ENCODE results near the gene CAMKMT.

CAMKMT gene

GRCh38 chr2:44687686-44688455 is 326.1 kb downstream of the CAMKMT start:
- no peak for DNase-seq (ENCODE audit: extremely low read depth, low read depth)
- no peak overlapping the region for H3K4me3 ChIP-seq (replicated peaks; ENCODE audit: low read depth, low read length)
- TF ChIP-seq, protein P1, sequence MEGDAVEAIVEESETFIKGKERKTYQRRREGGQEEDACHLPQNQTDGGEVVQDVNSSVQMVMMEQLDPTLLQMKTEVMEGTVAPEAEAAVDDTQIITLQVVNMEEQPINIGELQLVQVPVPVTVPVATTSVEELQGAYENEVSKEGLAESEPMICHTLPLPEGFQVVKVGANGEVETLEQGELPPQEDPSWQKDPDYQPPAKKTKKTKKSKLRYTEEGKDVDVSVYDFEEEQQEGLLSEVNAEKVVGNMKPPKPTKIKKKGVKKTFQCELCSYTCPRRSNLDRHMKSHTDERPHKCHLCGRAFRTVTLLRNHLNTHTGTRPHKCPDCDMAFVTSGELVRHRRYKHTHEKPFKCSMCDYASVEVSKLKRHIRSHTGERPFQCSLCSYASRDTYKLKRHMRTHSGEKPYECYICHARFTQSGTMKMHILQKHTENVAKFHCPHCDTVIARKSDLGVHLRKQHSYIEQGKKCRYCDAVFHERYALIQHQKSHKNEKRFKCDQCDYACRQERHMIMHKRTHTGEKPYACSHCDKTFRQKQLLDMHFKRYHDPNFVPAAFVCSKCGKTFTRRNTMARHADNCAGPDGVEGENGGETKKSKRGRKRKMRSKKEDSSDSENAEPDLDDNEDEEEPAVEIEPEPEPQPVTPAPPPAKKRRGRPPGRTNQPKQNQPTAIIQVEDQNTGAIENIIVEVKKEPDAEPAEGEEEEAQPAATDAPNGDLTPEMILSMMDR (IDR thresholded peaks at IDR 0.05; ENCODE audit: low read depth, low read length, missing control alignments), result no peak

DNA sequence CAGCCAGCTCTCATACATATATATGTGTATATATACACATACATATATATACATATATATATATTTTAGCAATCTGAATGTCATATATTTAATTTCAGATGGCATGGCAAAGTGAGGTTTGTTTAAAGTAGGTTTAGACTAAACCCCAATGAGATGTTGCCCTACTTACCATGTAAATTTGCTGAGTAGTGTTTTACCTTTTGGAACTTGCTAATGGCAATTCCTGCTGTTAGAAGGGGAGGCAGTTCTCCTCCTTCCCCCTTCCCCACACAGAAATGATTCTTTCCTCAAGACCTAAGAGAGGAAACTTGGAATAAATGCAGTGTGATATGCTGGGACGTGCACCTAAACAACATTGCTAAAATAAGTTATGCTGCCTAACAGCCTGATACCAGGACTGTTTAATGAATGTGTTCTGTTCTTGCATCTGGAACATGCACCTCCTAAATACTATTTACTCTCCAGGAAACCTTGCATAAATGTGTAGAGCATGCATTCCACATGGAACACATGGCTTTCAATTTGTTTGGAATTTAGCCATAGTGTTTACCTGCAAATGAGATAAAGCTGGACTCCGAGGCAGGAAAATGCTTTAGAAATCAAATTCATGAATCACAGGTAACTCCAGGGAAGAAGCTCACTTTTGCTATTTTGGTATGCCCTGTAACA is 326.8 kb downstream of the CAMKMT start:
- TF ChIP-seq, protein P1 (IDR thresholded peaks at IDR 0.05; ENCODE audit: low read depth, low read length, missing control alignments), result no peak
- no peak for DNase-seq (ENCODE audit: extremely low read depth, low read depth)
- no peak overlapping the region for H3K4me3 ChIP-seq (replicated peaks; ENCODE audit: low read depth, low read length)

GRCh38 chr2:44689516-44689915 is 327.8 kb downstream of the CAMKMT start:
- no peak overlapping the region for H3K4me3 ChIP-seq (replicated peaks; ENCODE audit: low read depth, low read length)
- TF ChIP-seq, protein P1 (IDR thresholded peaks at IDR 0.05; ENCODE audit: low read depth, low read length, missing control alignments), result no peak
- no peak for DNase-seq (ENCODE audit: extremely low read depth, low read depth)

DNA sequence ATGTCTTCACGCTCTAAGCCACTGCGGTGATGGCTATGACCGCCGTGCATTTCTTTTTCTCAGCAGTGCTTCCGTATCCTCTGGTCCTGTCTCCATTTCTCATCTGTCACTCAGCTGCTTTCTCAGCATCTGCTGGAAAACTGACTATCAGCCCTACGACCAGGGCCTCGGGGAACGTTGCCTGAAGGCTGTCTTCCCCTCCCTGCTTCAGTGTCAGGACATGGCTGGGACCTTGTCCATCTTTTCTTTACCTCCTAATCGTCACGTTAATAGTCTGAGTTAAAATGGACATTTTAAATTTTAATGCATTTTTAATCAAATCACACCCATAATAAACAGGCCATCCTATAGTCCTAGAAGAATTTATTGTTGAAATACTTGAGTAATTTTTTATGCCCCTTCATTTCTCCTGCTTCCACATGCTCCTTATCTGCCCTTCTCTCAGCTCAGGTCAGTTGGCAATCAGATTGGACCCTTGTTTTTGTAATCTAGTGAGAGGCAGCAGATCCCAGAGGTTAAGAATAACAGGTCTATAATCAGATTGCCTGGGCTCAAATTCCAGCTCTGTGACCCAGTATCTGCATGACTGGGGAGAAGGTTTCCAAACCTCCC is 329.5 kb downstream of the CAMKMT start:
- no peak for DNase-seq (ENCODE audit: extremely low read depth, low read depth)
- TF ChIP-seq, protein P1 (IDR thresholded peaks at IDR 0.05; ENCODE audit: low read depth, low read length, missing control alignments), result no peak
- no peak overlapping the region for H3K4me3 ChIP-seq (replicated peaks; ENCODE audit: low read depth, low read length)

DNA sequence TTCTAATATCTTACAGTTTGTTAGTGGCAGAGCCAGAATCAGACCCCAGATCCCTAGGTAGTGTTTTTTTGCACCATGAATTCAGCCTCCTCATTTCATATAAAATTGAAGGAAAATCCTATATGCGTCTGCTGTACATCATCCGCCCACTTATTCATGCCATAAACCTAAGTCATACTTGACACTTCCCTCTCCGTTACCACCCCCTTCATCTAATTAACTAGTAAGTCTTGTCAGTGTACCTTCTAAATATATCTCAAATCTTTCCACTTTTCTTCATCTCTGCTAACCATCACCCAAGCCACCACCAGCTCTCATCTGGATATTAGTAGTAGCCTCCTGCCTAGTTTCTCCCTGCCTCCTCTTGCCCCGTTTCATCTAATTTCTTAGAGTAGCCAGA is 331.1 kb downstream of the CAMKMT start:
- no peak overlapping the region for H3K4me3 ChIP-seq (replicated peaks; ENCODE audit: low read depth, low read length)
- TF ChIP-seq, protein P1 (IDR thresholded peaks at IDR 0.05; ENCODE audit: low read depth, low read length, missing control alignments), result no peak
- no peak for DNase-seq (ENCODE audit: extremely low read depth, low read depth)

DNA sequence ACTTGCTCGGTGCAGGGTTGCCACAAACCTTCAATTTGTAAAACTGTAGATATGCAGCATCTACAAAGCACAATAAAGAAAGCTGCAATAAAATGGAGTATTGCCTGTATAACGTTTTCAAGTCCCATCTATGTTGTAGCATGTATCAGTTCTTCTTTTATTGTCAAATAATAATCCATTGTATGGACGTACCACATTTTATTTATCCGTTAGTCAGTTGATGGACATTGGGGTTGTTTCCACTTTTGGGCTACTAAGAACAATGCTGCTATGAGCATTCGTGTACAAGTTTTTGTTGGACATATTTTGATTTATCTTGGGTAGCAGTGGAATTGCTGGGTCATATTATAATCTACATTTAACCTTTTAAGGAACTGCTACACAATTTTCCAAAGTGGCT is 339.1 kb downstream of the CAMKMT start:
- no peak for DNase-seq (ENCODE audit: extremely low read depth, low read depth)
- TF ChIP-seq, protein P1 (IDR thresholded peaks at IDR 0.05; ENCODE audit: low read depth, low read length, missing control alignments), result no peak
- H3K4me3 ChIP-seq (replicated peaks; ENCODE audit: low read depth, low read length), result no peak overlapping the region
